Mesodermal cell (in vitro differentiated cells): ENCODE results near the gene ERVK3-1.
"Not testable (repeated sequence)": the region's sequence is repeated elsewhere in the genome, so short reads cannot be mapped to it uniquely, and the experiment has no call there.

Experiments used
- H3K27ac ChIP-seq: 2 replicates; pipeline ENCODE4 v1.7.0; 2013; ENCODE audit warnings: mild to moderate bottlenecking, low read depth, low read length, moderate library complexity; ENCODE audit not compliant: severe bottlenecking
- H3K36me3 ChIP-seq: 2 replicates; pipeline ENCODE4 v1.7.1; 2013; ENCODE audit warnings: mild to moderate bottlenecking, low read length, moderate library complexity; ENCODE audit not compliant: control insufficient read depth, insufficient read depth
- H3K4me1 ChIP-seq: one replicate; pipeline ENCODE4 v1.7.1; 2013; ENCODE audit warnings: mild to moderate bottlenecking, low read length; ENCODE audit not compliant: insufficient read depth, control insufficient read depth, poor library complexity, severe bottlenecking
- H3K4me3 ChIP-seq: 2 replicates; pipeline ENCODE4 v1.7.0; 2013; ENCODE audit warnings: low read length, control low read depth, mild to moderate bottlenecking; ENCODE audit not compliant: insufficient read depth, poor library complexity, severe bottlenecking; ENCODE audit errors: extremely low read depth
- H3K9me3 ChIP-seq: 2 replicates; pipeline ENCODE4 v1.7.1; 2013; ENCODE audit warnings: mild to moderate bottlenecking, low read length, moderate library complexity; ENCODE audit not compliant: control insufficient read depth
- WGBS, 2 experiments: methylation state at CpG; one replicate each; pipeline ENCODE4 v1.1.5; 2013; ENCODE audit warnings: missing lambda C conversion rate in 2 of 2; ENCODE audit not compliant: insufficient coverage in 2 of 2; 5-methylcytosine and 5-hydroxymethylcytosine counted together

The ERVK3-1 gene

GRCh38 chr19:58304748-58305064 lies 471 bp upstream of the ERVK3-1 start:
- H3K9me3 ChIP-seq = peaks cover 3% of the 10 kb centered on the region
- peaks cover 68% of the 10 kb centered on the region for H3K36me3 ChIP-seq

GRCh38 chr19:58305932-58306323 lies 751 bp downstream of the ERVK3-1 start:
- H3K4me3 ChIP-seq = peak overlapping the region; percentile 91
- H3K9me3 ChIP-seq = peaks cover 3% of the 10 kb centered on the region
- H3K36me3 ChIP-seq = peaks cover 61% of the 10 kb centered on the region
- WGBS, 2 experiments = 77 to 82% methylated on average over 10 to 12 of the region's 12 CpGs
- H3K27ac ChIP-seq = peak overlapping the region; percentile 91
- no peaks in the 10 kb centered on the region for H3K4me1 ChIP-seq

More at GRCh38 chr19:58304748-58305064, 471 bp upstream of the ERVK3-1 start:
- H3K4me3 ChIP-seq = peak overlapping the region; percentile 91
- peak overlapping the region; percentile 91 for H3K27ac ChIP-seq
- WGBS, 2 experiments = 17 to 35% methylated on average over 5 of the region's 7 CpGs
- H3K4me1 ChIP-seq = no peaks in the 10 kb centered on the region

DNA sequence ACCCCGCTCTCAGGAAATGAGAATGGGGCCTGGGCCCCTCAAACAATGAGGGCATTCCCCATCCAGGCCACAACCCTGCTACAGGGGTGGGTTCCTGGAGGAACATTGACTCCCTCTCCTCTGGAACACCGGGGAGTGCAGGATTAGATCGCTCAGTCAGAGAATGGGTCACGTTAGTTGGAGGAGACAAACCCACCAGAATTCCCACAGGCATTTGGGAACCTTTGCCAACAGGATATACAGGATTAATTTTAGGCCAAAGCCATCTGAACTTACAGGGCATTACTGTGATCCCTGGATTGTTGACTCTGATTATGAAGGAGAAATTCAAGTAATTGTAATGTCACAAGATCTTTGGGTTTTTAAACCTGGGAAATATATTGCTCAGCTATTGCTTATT lies 2.6 kb downstream of the ERVK3-1 start:
- H3K36me3 ChIP-seq = peaks cover 65% of the 10 kb centered on the region
- H3K9me3 ChIP-seq = peaks cover 3% of the 10 kb centered on the region
- WGBS, 2 experiments = 100% methylated on average over 1 to 4 of the region's 4 CpGs
- H3K27ac ChIP-seq = no peak overlapping the region
- no peak overlapping the region for H3K4me3 ChIP-seq
- no peaks in the 10 kb centered on the region for H3K4me1 ChIP-seq

- H3K36me3 ChIP-seq = peaks cover 93% of the 10 kb centered on the region
- not testable (repeated sequence) for H3K27ac ChIP-seq, H3K4me3 ChIP-seq, H3K9me3 ChIP-seq, H3K4me1 ChIP-seq
- WGBS, 2 experiments = 70 to 94% methylated on average over 3 to 5 of the region's 13 CpGs
Observed at GRCh38 chr19:58310685-58311084, 5.5 kb downstream of the ERVK3-1 start.

DNA sequence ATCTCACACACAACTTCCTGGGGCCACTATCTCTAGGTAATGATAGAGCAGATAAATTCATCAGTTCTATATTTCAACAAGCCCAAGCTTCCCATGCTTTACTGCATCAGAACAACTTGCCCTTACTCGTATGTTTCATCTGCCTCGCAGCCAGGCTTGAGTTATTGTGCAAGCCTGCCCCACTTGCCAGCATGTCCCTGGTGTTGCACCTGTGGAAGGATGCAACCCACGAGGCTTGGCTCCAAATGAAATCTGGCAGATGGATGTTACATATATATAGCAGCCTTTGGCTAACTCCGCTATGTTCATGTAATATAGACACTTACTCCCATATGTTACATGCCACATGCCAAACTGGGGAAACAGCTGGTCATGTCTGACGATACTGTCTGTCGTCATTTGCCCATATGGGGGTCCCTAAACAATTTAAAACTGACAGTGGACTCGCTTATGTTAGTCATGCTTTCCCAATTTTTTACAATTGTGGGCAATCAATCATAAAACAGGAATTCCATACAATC lies 6.2 kb downstream of the ERVK3-1 start:
- peaks cover 93% of the 10 kb centered on the region for H3K36me3 ChIP-seq
- WGBS, 2 experiments = 88 to 94% methylated on average over 4 to 5 of the region's 7 CpGs

GRCh38 chr19:58315580-58315979 lies 10.4 kb downstream of the ERVK3-1 start:
- no peak overlapping the region for H3K4me3 ChIP-seq
- no peaks in the 10 kb centered on the region for H3K9me3 ChIP-seq
- H3K36me3 ChIP-seq = peaks cover 61% of the 10 kb centered on the region
- WGBS, 2 experiments = 100% methylated on average over 2 of the region's 2 CpGs
- no peak overlapping the region for H3K27ac ChIP-seq
- H3K4me1 ChIP-seq = no peaks in the 10 kb centered on the region

More for the DNA sequence above, 6.2 kb downstream of the ERVK3-1 start:
- Histone ChIP-seq H3K9me3 (peaks cover 3% of the 10 kb centered on the region), H3K27ac (no peak overlapping the region), H3K4me1 (no peaks in the 10 kb centered on the region), H3K4me3 (no peak overlapping the region)

- Histone ChIP-seq H3K9me3 (no peaks in the 10 kb centered on the region), H3K36me3 (peaks cover 45% of the 10 kb centered on the region), H3K27ac (no peak overlapping the region), H3K4me3 (no peak overlapping the region), H3K4me1 (no peaks in the 10 kb centered on the region)
- 96 to 100% methylated on average over 1 to 3 of the region's 7 CpGs for WGBS, 2 experiments
Observed at GRCh38 chr19:58317476-58318072, 12.4 kb downstream of the ERVK3-1 start.

GRCh38 chr19:58318297-58318696 lies 13.1 kb downstream of the ERVK3-1 start:
- no peaks in the 10 kb centered on the region for H3K9me3 ChIP-seq
- 87 to 93% methylated on average over 2 to 4 of the region's 4 CpGs for WGBS, 2 experiments
- peaks cover 38% of the 10 kb centered on the region for H3K36me3 ChIP-seq
- H3K4me3 ChIP-seq = no peak overlapping the region
- no peaks in the 10 kb centered on the region for H3K4me1 ChIP-seq
- no peak overlapping the region for H3K27ac ChIP-seq

DNA sequence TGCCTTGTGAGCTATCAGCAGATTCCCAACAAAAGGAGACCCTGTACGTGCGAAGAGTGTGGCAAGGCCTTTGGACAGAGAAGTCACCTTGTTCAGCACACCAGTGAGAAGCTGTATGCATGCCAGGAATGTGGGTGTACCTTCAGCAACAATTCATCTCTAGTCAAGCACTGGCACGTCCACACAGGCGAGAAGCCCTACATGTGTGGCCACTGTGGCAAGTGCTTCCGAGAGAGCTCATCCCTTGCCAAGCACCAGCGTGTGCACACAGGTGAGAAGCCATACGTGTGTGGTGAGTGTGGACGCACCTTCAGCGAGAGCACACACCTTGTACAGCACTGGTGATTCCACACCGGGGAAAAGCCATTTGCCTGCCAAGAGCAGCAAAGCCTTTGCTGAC lies 14.1 kb downstream of the ERVK3-1 start:
- no peaks in the 10 kb centered on the region for H3K4me1 ChIP-seq
- H3K4me3 ChIP-seq = no peak overlapping the region
- H3K27ac ChIP-seq = no peak overlapping the region
- H3K36me3 ChIP-seq = peaks cover 28% of the 10 kb centered on the region
- WGBS, 2 experiments = 97 to 99% methylated on average over 9 to 10 of the region's 10 CpGs
- H3K9me3 ChIP-seq = no peaks in the 10 kb centered on the region

- Histone ChIP-seq H3K9me3 (no peaks in the 10 kb centered on the region), H3K4me3 (peak overlapping the region; percentile 67), H3K4me1 (peaks cover 18% of the 10 kb centered on the region), H3K27ac (no peak overlapping the region), H3K36me3 (no peaks in the 10 kb centered on the region)
- WGBS, 2 experiments = 92 to 100% methylated on average over 3 to 4 of the region's 6 CpGs
Observed at GRCh38 chr19:58325311-58326022, 20.3 kb downstream of the ERVK3-1 start.

- Histone ChIP-seq H3K9me3 (no peaks in the 10 kb centered on the region), H3K4me3 (peak overlapping the region; percentile 67), H3K27ac (no peak overlapping the region), H3K4me1 (peaks cover 18% of the 10 kb centered on the region), H3K36me3 (no peaks in the 10 kb centered on the region)
- WGBS, 2 experiments = 0 to 1% methylated on average over 5 to 9 of the region's 9 CpGs
Observed at GRCh38 chr19:58326501-58326913, 21.3 kb downstream of the ERVK3-1 start.
